ENCODE data around the gene AICDA. TPM values are rescaled to one million over a fixed set of nuclear protein-coding genes. Genes with fewer than 3 reads are reported as not detected.
"Not testable (repeated sequence)": the region's sequence is repeated elsewhere in the genome, so short reads cannot be mapped to it uniquely, and the experiment has no call there.

Gene AICDA
- total and polyA plus RNA-seq, 7 donors = 0.60 to 1.1 (median 0.80) TPM; not detected in 4

DNA sequence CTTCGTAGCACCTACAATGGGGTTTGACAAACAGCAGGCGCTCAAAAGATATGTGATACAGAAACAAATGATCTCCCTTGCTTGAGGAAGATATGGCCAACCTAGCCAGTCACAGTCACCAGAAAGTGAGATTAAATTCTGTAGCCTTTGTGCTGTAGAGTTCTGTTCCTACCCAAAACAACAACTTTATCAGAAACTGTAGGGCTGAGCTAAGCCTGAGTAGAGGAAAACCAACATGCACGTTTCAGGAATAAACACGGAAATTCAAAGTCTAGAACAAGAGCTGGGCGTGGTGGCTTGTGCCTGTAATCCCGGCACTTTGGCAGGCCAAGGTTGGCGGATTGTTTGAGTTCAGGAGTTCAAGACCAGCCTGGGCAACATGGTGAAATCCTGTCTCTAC is 23.0 kb downstream of the AICDA start:
- intact Hi-C loops (cut with DNase I) = no loop called here
- no peak overlapping the region for H3K27ac ChIP-seq

DNA sequence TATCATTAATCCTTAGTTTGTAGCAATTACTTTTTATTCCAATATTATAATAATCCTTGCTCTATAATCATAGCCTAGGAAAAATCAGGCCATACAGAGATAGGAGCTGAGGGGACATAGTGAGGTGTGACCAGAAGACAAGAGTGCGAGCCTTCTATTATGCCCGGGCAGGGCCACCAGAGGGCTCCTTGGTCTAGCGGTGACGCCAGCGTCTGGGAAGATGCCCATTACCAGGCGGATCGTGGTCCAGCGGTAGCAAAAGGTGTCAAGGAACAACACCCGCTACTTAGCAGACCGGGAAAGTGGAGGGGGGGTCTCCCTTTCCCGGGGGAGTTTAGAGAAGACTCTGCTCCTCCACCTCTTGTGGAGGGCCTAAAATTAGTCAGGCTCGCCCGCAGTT is 28.2 kb downstream of the AICDA start:
- H3K27me3 ChIP-seq; H3K9me3 ChIP-seq; H3K36me3 ChIP-seq; H3K27ac ChIP-seq; intact Hi-C loops (cut with DNase I); H3K4me3 ChIP-seq; DNase-seq; H3K4me1 ChIP-seq: not testable (repeated sequence)
- 89 to 90% methylated on average over 13 of the region's 13 CpGs for WGBS, 2 donors

More for the DNA sequence above, 23.0 kb downstream of the AICDA start:
- Histone ChIP-seq H3K27me3 (no peaks in the 10 kb centered on the region), H3K36me3 (no peaks in the 10 kb centered on the region), H3K9me3 (no peaks in the 10 kb centered on the region), H3K4me3 (no peak overlapping the region), H3K4me1 (no peaks in the 10 kb centered on the region)
- TF ChIP-seq EP300 (IDR thresholded peaks at IDR 0.05) (no peak), POLR2A (IDR thresholded peaks at IDR 0.05) (no peak), CTCF (IDR thresholded peaks at IDR 0.05) (no peak), POLR2AphosphoS5 (IDR thresholded peaks at IDR 0.05) (no peak)
- WGBS, 2 donors = 63 to 86% methylated on average over 7 of the region's 7 CpGs
- DNase-seq = no peak

- 74 to 75% methylated on average over 7 of the region's 7 CpGs for WGBS, 2 donors
- TF ChIP-seq POLR2A (IDR thresholded peaks at IDR 0.05) (no peak), EP300 (IDR thresholded peaks at IDR 0.05) (no peak), POLR2AphosphoS5 (IDR thresholded peaks at IDR 0.05) (no peak)
Observed at GRCh38 chr12:8584004-8584403, 28.7 kb downstream of the AICDA start.

GRCh38 chr12:8581098-8581784 is 31.4 kb downstream of the AICDA start:
- no peaks in the 10 kb centered on the region for H3K4me1 ChIP-seq
- no peaks in the 10 kb centered on the region for H3K36me3 ChIP-seq
- no peaks in the 10 kb centered on the region for H3K9me3 ChIP-seq
- H3K4me3 ChIP-seq = no peak overlapping the region
- DNase-seq = no peak
- TF ChIP-seq POLR2A (IDR thresholded peaks at IDR 0.05) (no peak), CTCF (IDR thresholded peaks at IDR 0.05) (no peak), EP300 (IDR thresholded peaks at IDR 0.05) (no peak), POLR2AphosphoS5 (IDR thresholded peaks at IDR 0.05) (no peak)
- intact Hi-C loops (cut with DNase I) = no loop called here
- H3K27me3 ChIP-seq = no peaks in the 10 kb centered on the region
- H3K27ac ChIP-seq = no peak overlapping the region
- WGBS, 2 donors = 55 to 68% methylated on average over 9 of the region's 9 CpGs

More at GRCh38 chr12:8584004-8584403, 28.7 kb downstream of the AICDA start:
- H3K4me1 ChIP-seq = no peaks in the 10 kb centered on the region
- no peaks in the 10 kb centered on the region for H3K9me3 ChIP-seq
- no peaks in the 10 kb centered on the region for H3K36me3 ChIP-seq
- intact Hi-C loops (cut with DNase I) = no loop called here
- no peak overlapping the region for H3K27ac ChIP-seq
- no peaks in the 10 kb centered on the region for H3K27me3 ChIP-seq
- no peak for DNase-seq
- H3K4me3 ChIP-seq = no peak overlapping the region

DNA sequence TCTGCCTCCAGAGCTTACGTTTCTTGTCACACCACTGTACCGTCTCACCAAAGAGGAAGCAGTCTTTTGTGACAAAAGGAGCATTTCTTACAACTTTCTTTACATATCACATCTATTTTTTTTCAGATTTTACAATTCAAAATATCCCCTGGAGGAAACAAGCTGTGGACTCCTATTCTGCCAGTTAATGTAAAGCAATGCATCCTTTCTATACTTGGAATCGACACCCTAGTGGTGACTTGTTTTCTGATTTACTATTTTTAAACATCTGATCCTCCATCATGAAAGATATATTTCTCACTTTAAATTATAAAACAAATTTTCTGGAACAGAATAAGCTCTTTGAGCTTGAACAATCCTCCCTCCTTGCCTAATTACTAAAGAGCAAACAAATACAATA is 34.8 kb downstream of the AICDA start:
- Histone ChIP-seq H3K9me3 (no peaks in the 10 kb centered on the region), H3K27ac (no peak overlapping the region), H3K4me1 (no peaks in the 10 kb centered on the region), H3K36me3 (no peaks in the 10 kb centered on the region), H3K4me3 (no peak overlapping the region), H3K27me3 (no peaks in the 10 kb centered on the region)
- TF ChIP-seq POLR2AphosphoS5 (IDR thresholded peaks at IDR 0.05) = no peak
- no peak for TF ChIP-seq EP300 (IDR thresholded peaks at IDR 0.05)
- TF ChIP-seq CTCF (IDR thresholded peaks at IDR 0.05) = no peak
- no peak for TF ChIP-seq POLR2A (IDR thresholded peaks at IDR 0.05)
- DNase-seq = no peak
- 78 to 79% methylated on average over 3 of the region's 3 CpGs for WGBS, 2 donors
- intact Hi-C loops (cut with DNase I) = no loop called here

- no peaks in the 10 kb centered on the region for H3K36me3 ChIP-seq
- no peak overlapping the region for H3K27ac ChIP-seq
- no peak for DNase-seq
- no peak overlapping the region for H3K4me3 ChIP-seq
- no peak for TF ChIP-seq POLR2A (IDR thresholded peaks at IDR 0.05)
- no peak for TF ChIP-seq EP300 (IDR thresholded peaks at IDR 0.05)
- TF ChIP-seq POLR2AphosphoS5 (IDR thresholded peaks at IDR 0.05) = no peak
- no peak for TF ChIP-seq CTCF (IDR thresholded peaks at IDR 0.05)
- H3K27me3 ChIP-seq = no peaks in the 10 kb centered on the region
- H3K9me3 ChIP-seq = no peaks in the 10 kb centered on the region
- 25 to 39% methylated on average over 2 of the region's 2 CpGs for WGBS, 2 donors
- H3K4me1 ChIP-seq = no peaks in the 10 kb centered on the region
- intact Hi-C loops (cut with DNase I) = no loop called here
Observed at GRCh38 chr12:8572507-8572906, 40.2 kb downstream of the AICDA start.

Data from sigmoid colon (tissue), 7 donors.